ENCODE results near the gene PRAC2. TPM values are rescaled to one million over a fixed set of nuclear protein-coding genes. Genes with fewer than 3 reads are reported as not detected.

Gene PRAC2
- total RNA-seq = 1 to 10 TPM in 1 of 2 donors, not detected in 1; 1.3 TPM

GRCh38 chr17:48722915-48723422, at the start of gene PRAC2:
Gene PRAC2, plus strand, starts transcription at chr17:48723185. Its CDS starts 1,226 bp downstream, at chr17:48724411.

GRCh38 chr17:48722201-48722907, 631 bp upstream of the PRAC2 start, which contains the start of gene PRAC1:
Gene PRAC1, minus strand, starts transcription at chr17:48722518. Its CDS starts 126 bp downstream, at chr17:48722392.

DNA sequence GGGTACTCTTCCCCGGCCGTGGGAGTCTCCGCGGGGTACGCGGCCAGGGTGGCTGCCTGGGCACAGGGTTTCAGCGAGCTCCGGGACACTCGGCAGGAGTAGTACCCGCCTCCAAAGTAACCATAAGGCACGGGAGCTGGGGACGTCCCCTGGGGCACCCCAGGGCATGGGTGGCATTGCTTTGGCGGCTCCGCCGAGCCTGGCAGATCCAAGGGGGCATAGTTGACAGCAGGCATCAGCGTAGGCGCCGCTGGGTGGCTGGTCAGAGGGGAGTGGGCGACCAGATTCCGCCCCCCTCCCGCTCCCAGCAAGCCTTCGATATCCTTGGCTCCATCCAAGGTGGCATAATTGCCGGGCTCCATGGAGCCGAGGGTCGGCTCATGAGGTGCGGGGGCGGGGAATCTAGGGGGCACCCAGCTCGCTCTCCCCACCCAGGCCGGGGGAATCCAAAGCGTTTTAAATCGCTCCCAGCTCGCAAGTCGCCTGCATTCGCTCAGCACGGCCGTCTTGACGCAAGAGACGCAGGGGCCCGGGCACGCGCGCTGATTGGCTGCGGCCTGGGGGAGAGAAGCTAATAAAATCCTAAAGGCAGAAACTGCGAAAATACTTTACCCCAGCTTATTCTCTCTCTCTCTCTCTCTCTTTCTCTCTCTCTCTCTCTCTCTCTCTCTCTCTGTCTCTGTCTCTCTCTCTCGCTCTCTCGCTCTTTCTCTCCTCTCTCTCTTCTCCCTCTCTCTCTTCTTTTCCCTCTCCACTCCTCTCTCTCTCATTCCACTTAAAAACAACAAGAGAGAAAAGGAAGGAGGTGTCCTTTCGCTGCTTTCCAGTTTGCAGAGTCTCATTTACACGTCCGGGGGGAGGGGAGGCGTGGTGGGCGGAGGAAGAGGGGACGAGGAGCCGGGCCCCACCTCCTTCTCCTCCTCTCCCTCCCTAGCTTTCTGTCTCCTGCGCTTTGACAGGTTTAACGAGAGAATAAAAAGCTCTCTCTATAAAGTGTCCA, 5.5 kb downstream of the PRAC2 start, which contains the start of gene HOXB13:
Gene HOXB13, minus strand, starts transcription at position 519 of the 1,000 bp plus-strand sequence. Its CDS starts 157 bp downstream, at position 362.

Small RNA genes within 50 kb of the gene (small RNA-seq; reads per million reads assigned to genes)
- gene AC091179.2 (0 reads per million in 2 donors), gene COX6B1P2 (0 reads per million in 2 donors), gene MIR3185 (0 reads per million in 2 donors), gene RF02132 (0 reads per million in 2 donors), gene RF02133 (0 reads per million in 2 donors), gene RN7SL125P (0 reads per million in 2 donors)

Other genes starting within 250 kb of the PRAC2 start
- not detected for gene HOXB1, start 192.2 kb upstream of the PRAC2 start, total RNA-seq
- gene HOXB2, start 178.1 kb upstream of the PRAC2 start, total RNA-seq = 1 to 10 TPM in 1 of 2 donors, not detected in 1; 5.0 TPM
- gene HOXB4, start 144.8 kb upstream of the PRAC2 start, total RNA-seq = 1 to 10 TPM in 1 of 2 donors, not detected in 1; 2.0 TPM
- 1 to 10 TPM in 1 of 2 donors, not detected in 1; 2.3 TPM for gene HOXB3, start 132.9 kb upstream of the PRAC2 start, total RNA-seq
- not detected for gene HOXB5, start 129.4 kb upstream of the PRAC2 start, total RNA-seq
- gene HOXB6, start 118.2 kb upstream of the PRAC2 start, total RNA-seq = 1 to 10 TPM in 1 of 2 donors, not detected in 1; 7.0 TPM
- 10 to 100 TPM in 1 of 2 donors, not detected in 1; 10.7 TPM for gene HOXB7, start 112.2 kb upstream of the PRAC2 start, total RNA-seq
- gene HOXB8, start 107.9 kb upstream of the PRAC2 start, total RNA-seq = under 1 TPM in 1 of 2 donors, not detected in 1; 0.33 TPM
- under 1 TPM in 1 of 2 donors, not detected in 1; under 0.01 TPM for gene HOXB9, start 96.8 kb upstream of the PRAC2 start, total RNA-seq
- gene PRAC1, start 667 bp upstream of the PRAC2 start, total RNA-seq = not detected
- 10 to 100 TPM in 1 of 2 donors, not detected in 1; 11.7 TPM for gene HOXB13, start 5.6 kb downstream of the PRAC2 start, total RNA-seq
- gene TTLL6, start 94.0 kb downstream of the PRAC2 start, total RNA-seq = 1 to 10 TPM in 1 of 2 donors, not detected in 1; 2.7 TPM
- 10 to 100 TPM; 32.7 to 50.3 TPM for gene CALCOCO2, start 107.8 kb downstream of the PRAC2 start, total RNA-seq
- gene ATP5MC1, start 169.6 kb downstream of the PRAC2 start, total RNA-seq = 10 to 100 TPM; 58.9 to 85.3 TPM
- 100 to 1,000 TPM in 1 of 2 donors, 10 to 100 TPM in 1; 84.3 to 114 TPM for gene UBE2Z, start 185.2 kb downstream of the PRAC2 start, total RNA-seq
- 10 to 100 TPM; 57.1 to 61.3 TPM for gene SNF8, start 221.7 kb downstream of the PRAC2 start, total RNA-seq
- gene GIP, start 245.4 kb downstream of the PRAC2 start, total RNA-seq = not detected